ENCODE data around the gene FAM83D. TPM values are rescaled to one million over a fixed set of nuclear protein-coding genes. Genes with fewer than 3 reads are reported as not detected.

Gene FAM83D
- total RNA-seq, 1 experiment from 2014 or later = 66.9 TPM

DNA sequence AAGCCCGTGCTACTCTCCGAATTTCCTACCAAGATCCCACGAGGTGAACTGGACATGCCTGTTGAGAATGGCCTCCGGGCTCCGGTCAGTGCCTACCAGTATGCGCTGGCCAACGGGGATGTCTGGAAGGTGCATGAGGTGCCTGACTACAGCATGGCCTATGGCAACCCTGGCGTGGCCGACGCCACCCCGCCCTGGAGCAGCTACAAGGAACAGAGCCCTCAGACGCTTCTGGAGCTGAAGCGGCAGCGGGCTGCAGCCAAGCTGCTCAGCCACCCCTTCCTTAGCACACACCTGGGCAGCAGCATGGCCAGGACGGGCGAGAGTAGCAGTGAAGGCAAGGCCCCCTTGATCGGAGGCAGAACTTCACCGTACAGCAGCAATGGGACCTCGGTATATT, 8.0 kb upstream of the FAM83D start:
- no peaks in the 10 kb centered on the region for H3K9me3 Mint-ChIP-seq
- CTCF ChIA-PET = interaction anchor here (1.4 kb wide), 1 partner anchor 8 kb away, joined by 6 read pairs; the partner anchor contains the start of gene FAM83D
- ATAC-seq = no peak
- POLR2A ChIA-PET = no interaction called here
- H3K36me3 Mint-ChIP-seq = no peaks in the 10 kb centered on the region
- no peak overlapping the region for H3K27ac Mint-ChIP-seq
- no peak overlapping the region for H3K4me3 Mint-ChIP-seq
- no peak for DNase-seq (ENCODE audit: low spot score)
- no peaks in the 10 kb centered on the region for H3K27me3 Mint-ChIP-seq (ENCODE audit: low read depth)
- TF ChIP-seq SMAD3 (CRISPR knock-in tag; IDR thresholded peaks at IDR 0.05; ENCODE audit: borderline replicate concordance) = no peak
- TF ChIP-seq CREB1 (CRISPR knock-in tag; IDR thresholded peaks at IDR 0.05) = no peak
- TF ChIP-seq TEAD1 (CRISPR knock-in tag; IDR thresholded peaks at IDR 0.05) = no peak
- TF ChIP-seq, protein P1, sequence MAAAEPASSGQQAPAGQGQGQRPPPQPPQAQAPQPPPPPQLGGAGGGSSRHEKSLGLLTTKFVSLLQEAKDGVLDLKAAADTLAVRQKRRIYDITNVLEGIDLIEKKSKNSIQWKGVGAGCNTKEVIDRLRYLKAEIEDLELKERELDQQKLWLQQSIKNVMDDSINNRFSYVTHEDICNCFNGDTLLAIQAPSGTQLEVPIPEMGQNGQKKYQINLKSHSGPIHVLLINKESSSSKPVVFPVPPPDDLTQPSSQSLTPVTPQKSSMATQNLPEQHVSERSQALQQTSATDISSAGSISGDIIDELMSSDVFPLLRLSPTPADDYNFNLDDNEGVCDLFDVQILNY (CRISPR knock-in tag; IDR thresholded peaks at IDR 0.05) = no peak
- no peak for TF ChIP-seq ZNF423 (CRISPR knock-in tag; IDR thresholded peaks at IDR 0.05)
- no peak for TF ChIP-seq SP1 (CRISPR knock-in tag; conservative IDR thresholded peaks at IDR 0.05)
- no peak for TF ChIP-seq FOXJ3 (CRISPR knock-in tag; IDR thresholded peaks at IDR 0.05; ENCODE audit: borderline replicate concordance)
- TF ChIP-seq NFATC4 (CRISPR knock-in tag; IDR thresholded peaks at IDR 0.05) = no peak
- TF ChIP-seq, protein P2, sequence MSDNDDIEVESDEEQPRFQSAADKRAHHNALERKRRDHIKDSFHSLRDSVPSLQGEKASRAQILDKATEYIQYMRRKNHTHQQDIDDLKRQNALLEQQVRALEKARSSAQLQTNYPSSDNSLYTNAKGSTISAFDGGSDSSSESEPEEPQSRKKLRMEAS (CRISPR knock-in tag; IDR thresholded peaks at IDR 0.05) = no peak
- TF ChIP-seq, protein P3, sequence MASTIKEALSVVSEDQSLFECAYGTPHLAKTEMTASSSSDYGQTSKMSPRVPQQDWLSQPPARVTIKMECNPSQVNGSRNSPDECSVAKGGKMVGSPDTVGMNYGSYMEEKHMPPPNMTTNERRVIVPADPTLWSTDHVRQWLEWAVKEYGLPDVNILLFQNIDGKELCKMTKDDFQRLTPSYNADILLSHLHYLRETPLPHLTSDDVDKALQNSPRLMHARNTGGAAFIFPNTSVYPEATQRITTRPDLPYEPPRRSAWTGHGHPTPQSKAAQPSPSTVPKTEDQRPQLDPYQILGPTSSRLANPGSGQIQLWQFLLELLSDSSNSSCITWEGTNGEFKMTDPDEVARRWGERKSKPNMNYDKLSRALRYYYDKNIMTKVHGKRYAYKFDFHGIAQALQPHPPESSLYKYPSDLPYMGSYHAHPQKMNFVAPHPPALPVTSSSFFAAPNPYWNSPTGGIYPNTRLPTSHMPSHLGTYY (CRISPR knock-in tag; IDR thresholded peaks at IDR 0.05) = no peak
- no peak for TF ChIP-seq NFE2L1 (CRISPR knock-in tag; IDR thresholded peaks at IDR 0.05)
- no peak for TF ChIP-seq JUN (CRISPR knock-in tag; IDR thresholded peaks at IDR 0.05)
- TF ChIP-seq, protein P4, sequence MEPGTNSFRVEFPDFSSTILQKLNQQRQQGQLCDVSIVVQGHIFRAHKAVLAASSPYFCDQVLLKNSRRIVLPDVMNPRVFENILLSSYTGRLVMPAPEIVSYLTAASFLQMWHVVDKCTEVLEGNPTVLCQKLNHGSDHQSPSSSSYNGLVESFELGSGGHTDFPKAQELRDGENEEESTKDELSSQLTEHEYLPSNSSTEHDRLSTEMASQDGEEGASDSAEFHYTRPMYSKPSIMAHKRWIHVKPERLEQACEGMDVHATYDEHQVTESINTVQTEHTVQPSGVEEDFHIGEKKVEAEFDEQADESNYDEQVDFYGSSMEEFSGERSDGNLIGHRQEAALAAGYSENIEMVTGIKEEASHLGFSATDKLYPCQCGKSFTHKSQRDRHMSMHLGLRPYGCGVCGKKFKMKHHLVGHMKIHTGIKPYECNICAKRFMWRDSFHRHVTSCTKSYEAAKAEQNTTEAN (CRISPR knock-in tag; IDR thresholded peaks at IDR 0.05) = no peak
- TF ChIP-seq GTF2I (CRISPR knock-in tag; conservative IDR thresholded peaks at IDR 0.05) = no peak
- TF ChIP-seq, protein P5, sequence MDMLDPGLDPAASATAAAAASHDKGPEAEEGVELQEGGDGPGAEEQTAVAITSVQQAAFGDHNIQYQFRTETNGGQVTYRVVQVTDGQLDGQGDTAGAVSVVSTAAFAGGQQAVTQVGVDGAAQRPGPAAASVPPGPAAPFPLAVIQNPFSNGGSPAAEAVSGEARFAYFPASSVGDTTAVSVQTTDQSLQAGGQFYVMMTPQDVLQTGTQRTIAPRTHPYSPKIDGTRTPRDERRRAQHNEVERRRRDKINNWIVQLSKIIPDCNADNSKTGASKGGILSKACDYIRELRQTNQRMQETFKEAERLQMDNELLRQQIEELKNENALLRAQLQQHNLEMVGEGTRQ (CRISPR knock-in tag; IDR thresholded peaks at IDR 0.05) = no peak
- no peak for TF ChIP-seq NFYB (CRISPR knock-in tag; conservative IDR thresholded peaks at IDR 0.05; ENCODE audit: low read depth)
- no peak for TF ChIP-seq ZNF219 (CRISPR knock-in tag; IDR thresholded peaks at IDR 0.05; ENCODE audit: borderline replicate concordance)
- TF ChIP-seq GRHL2 (CRISPR knock-in tag; IDR thresholded peaks at IDR 0.05; ENCODE audit: insufficient replicate concordance, severe bottlenecking) = no peak
- TF ChIP-seq, protein P6, sequence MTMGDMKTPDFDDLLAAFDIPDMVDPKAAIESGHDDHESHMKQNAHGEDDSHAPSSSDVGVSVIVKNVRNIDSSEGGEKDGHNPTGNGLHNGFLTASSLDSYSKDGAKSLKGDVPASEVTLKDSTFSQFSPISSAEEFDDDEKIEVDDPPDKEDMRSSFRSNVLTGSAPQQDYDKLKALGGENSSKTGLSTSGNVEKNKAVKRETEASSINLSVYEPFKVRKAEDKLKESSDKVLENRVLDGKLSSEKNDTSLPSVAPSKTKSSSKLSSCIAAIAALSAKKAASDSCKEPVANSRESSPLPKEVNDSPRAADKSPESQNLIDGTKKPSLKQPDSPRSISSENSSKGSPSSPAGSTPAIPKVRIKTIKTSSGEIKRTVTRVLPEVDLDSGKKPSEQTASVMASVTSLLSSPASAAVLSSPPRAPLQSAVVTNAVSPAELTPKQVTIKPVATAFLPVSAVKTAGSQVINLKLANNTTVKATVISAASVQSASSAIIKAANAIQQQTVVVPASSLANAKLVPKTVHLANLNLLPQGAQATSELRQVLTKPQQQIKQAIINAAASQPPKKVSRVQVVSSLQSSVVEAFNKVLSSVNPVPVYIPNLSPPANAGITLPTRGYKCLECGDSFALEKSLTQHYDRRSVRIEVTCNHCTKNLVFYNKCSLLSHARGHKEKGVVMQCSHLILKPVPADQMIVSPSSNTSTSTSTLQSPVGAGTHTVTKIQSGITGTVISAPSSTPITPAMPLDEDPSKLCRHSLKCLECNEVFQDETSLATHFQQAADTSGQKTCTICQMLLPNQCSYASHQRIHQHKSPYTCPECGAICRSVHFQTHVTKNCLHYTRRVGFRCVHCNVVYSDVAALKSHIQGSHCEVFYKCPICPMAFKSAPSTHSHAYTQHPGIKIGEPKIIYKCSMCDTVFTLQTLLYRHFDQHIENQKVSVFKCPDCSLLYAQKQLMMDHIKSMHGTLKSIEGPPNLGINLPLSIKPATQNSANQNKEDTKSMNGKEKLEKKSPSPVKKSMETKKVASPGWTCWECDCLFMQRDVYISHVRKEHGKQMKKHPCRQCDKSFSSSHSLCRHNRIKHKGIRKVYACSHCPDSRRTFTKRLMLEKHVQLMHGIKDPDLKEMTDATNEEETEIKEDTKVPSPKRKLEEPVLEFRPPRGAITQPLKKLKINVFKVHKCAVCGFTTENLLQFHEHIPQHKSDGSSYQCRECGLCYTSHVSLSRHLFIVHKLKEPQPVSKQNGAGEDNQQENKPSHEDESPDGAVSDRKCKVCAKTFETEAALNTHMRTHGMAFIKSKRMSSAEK (CRISPR knock-in tag; IDR thresholded peaks at IDR 0.05; ENCODE audit: borderline replicate concordance) = no peak
- H3K4me1 Mint-ChIP-seq = no peaks in the 10 kb centered on the region
